Calu3 (cell line): ENCODE data around the gene DYDC1. TPM values are rescaled to one million over a fixed set of nuclear protein-coding genes. Genes with fewer than 3 reads are reported as not detected.
A peak's percentile ranks its signal among the peaks of the same experiment; 100 is the strongest.

Experiments
- BruUV-seq: library from RNA; stranded (reverse); fragments of 400-500 nt; replicated peaks from 2 replicates; lab custom pipeline; 2021; lab: Mats Ljungman, UMichigan
- CTCF ChIA-PET: fragments of 300-600 bp; sonication (Branson Sonifier 250); formaldehyde crosslinking; loops from one replicate; lab custom pipeline; 2022; ENCODE audit warnings: antibody characterized with exemption; lab: Charles Lee
- DNase-seq: peaks from one replicate; pipeline ENCODE4 v3.0.0; 2022
- H3K27ac Mint-ChIP-seq: one replicate; pipeline ENCODE4 v1.8.0; 2022; ENCODE audit warnings: mixed read lengths; ENCODE audit not compliant: unreplicated experiment
- H3K27me3 Mint-ChIP-seq: one replicate; pipeline ENCODE4 v1.8.0; 2022; ENCODE audit warnings: mixed read lengths; ENCODE audit not compliant: unreplicated experiment
- H3K36me3 Mint-ChIP-seq: one replicate; pipeline ENCODE4 v1.8.0; 2022; ENCODE audit warnings: mild to moderate bottlenecking, moderate library complexity, mixed read lengths; ENCODE audit not compliant: insufficient read depth, unreplicated experiment
- H3K4me1 Mint-ChIP-seq: one replicate; pipeline ENCODE4 v1.8.0; 2022; ENCODE audit warnings: mild to moderate bottlenecking, low read depth, mixed read lengths; ENCODE audit not compliant: unreplicated experiment
- H3K4me3 Mint-ChIP-seq: one replicate; pipeline ENCODE4 v1.8.0; 2022; ENCODE audit warnings: mild to moderate bottlenecking, low read depth, moderate library complexity, mixed read lengths; ENCODE audit not compliant: unreplicated experiment
- H3K9me3 Mint-ChIP-seq: one replicate; pipeline ENCODE4 v1.8.0; 2022; ENCODE audit warnings: low read depth, mixed read lengths; ENCODE audit not compliant: unreplicated experiment
- intact Hi-C: fragments of 100-400 bp; cut with micrococcal nuclease; formaldehyde crosslinking; loops from one replicate; pipeline ENCODE4 v1.10.0; 2022; ENCODE audit not compliant: unreplicated experiment
- total RNA-seq: library from RNA; stranded (reverse); gene quantifications from 2 replicates; pipeline ENCODE4 v1.2.3, GENCODE V29; 2022
- TF ChIP-seq, protein P1 (sequence below): fragments of 200-600 bp; IDR thresholded peaks from one replicate; pipeline ENCODE4 v1.8.0; 2022; ENCODE audit warnings: antibody characterized with exemption; ENCODE audit not compliant: unreplicated experiment

DYDC1 gene
- total RNA-seq, 1 experiment from 2014 or later: not detected

DNA sequence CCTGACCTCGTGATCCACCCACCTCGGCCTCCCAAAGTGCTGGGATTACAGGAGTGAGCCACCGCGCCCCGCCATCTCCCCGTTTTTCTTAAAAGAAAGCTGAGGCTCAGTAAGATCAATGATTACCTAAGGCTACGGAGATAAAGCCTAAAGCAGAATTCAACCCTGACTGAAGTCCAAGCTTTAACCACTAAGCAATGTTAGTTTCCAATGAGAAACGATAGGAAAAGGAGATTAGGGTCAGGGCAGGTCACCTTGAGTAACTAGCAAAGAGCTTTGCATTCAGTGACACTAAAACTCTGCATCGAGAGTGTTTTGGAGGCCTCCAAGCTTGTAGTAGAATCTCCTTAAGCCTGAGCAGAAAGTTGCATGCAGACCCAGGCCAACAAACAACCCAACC, 34.2 kb upstream of the DYDC1 start:
- intact Hi-C loops: no loop called here
- BruUV-seq: no TSS peak
- no peak for DNase-seq
- H3K27ac Mint-ChIP-seq: no peak overlapping the region
- H3K36me3 Mint-ChIP-seq: no peaks in the 10 kb centered on the region
- H3K9me3 Mint-ChIP-seq: no peaks in the 10 kb centered on the region
- CTCF ChIA-PET: interaction anchor here (0.7 kb wide), 4 partner anchors 33 to 896 kb away, joined by 3 to 5 read pairs (median 4); no protein-coding TSS in a partner anchor
- H3K4me1 Mint-ChIP-seq: no peaks in the 10 kb centered on the region
- H3K27me3 Mint-ChIP-seq: peaks cover 19% of the 10 kb centered on the region
- TF ChIP-seq, protein P1, sequence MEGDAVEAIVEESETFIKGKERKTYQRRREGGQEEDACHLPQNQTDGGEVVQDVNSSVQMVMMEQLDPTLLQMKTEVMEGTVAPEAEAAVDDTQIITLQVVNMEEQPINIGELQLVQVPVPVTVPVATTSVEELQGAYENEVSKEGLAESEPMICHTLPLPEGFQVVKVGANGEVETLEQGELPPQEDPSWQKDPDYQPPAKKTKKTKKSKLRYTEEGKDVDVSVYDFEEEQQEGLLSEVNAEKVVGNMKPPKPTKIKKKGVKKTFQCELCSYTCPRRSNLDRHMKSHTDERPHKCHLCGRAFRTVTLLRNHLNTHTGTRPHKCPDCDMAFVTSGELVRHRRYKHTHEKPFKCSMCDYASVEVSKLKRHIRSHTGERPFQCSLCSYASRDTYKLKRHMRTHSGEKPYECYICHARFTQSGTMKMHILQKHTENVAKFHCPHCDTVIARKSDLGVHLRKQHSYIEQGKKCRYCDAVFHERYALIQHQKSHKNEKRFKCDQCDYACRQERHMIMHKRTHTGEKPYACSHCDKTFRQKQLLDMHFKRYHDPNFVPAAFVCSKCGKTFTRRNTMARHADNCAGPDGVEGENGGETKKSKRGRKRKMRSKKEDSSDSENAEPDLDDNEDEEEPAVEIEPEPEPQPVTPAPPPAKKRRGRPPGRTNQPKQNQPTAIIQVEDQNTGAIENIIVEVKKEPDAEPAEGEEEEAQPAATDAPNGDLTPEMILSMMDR: no peak
- H3K4me3 Mint-ChIP-seq: no peak overlapping the region

DNA sequence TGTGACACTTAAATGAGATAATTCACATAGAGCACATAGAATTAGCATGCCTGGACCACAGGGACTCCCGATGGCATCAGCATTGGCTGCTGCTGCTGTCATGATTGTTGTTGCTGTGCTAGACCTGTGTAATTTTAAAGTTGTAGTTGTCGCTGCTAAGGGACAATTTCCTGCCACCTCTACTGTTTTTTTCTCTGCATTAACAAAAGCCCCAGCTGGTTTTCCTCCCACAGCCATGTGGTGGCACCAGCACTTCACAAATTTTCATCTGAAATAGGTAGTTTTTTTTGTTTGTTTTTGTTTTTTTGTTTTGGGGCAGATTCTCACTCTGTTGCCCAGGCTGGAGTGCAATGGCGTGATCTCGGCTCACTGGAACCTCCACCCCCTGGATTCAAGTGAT, 26.4 kb upstream of the DYDC1 start:
- TF ChIP-seq, protein P1: peak; percentile 62
- Mint-ChIP-seq H3K4me3 (no peak overlapping the region), H3K36me3 (no peaks in the 10 kb centered on the region), H3K27ac (no peak overlapping the region), H3K4me1 (peaks cover 7% of the 10 kb centered on the region), H3K9me3 (no peaks in the 10 kb centered on the region), H3K27me3 (no peaks in the 10 kb centered on the region)
- intact Hi-C loops: loop anchor here (1.0 to 10.0 kb wide), 6 partner anchors 60 to 632 kb away; no protein-coding TSS in a partner anchor
- DNase-seq: peak; percentile 55
- no TSS peak for BruUV-seq
- CTCF ChIA-PET: interaction anchor here (0.7 to 1.5 kb wide), 7 partner anchors 25 to 214 kb away, joined by 3 to 7 read pairs (median 4); partner anchors contain the start of gene PRXL2A

DNA sequence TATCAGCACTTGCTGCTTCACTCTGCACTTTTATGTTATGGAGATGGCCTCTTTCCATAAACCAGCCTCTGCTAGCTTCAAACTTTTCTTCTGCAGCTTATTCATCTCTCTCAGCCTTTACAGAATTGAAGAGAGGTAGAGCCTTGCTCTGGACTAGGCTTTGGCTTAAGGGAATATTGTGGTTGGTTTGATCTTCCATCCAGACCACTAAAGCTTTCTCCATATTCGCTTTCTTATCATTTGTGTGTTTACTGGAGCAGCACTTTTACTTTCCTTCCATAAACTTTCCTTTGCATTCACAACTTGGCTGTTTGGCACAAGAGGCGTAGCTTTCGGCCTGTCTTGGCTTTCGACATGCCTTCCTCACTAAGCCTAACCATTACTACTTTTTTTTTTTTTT, 23.6 kb upstream of the DYDC1 start:
- H3K27me3 Mint-ChIP-seq: peaks cover 17% of the 10 kb centered on the region
- CTCF ChIA-PET: interaction anchor here (0.7 kb wide), 1 partner anchor 53 kb away, joined by 3 read pairs; no protein-coding TSS in a partner anchor
- DNase-seq: no peak
- H3K4me1 Mint-ChIP-seq: peaks cover 7% of the 10 kb centered on the region
- no TSS peak for BruUV-seq
- H3K9me3 Mint-ChIP-seq: no peaks in the 10 kb centered on the region
- intact Hi-C loops: loop anchor here (5.0 to 10.0 kb wide), 3 partner anchors 127 to 635 kb away; no protein-coding TSS in a partner anchor
- no peak overlapping the region for H3K27ac Mint-ChIP-seq
- no peak overlapping the region for H3K4me3 Mint-ChIP-seq
- no peaks in the 10 kb centered on the region for H3K36me3 Mint-ChIP-seq
- TF ChIP-seq, protein P1: no peak

DNA sequence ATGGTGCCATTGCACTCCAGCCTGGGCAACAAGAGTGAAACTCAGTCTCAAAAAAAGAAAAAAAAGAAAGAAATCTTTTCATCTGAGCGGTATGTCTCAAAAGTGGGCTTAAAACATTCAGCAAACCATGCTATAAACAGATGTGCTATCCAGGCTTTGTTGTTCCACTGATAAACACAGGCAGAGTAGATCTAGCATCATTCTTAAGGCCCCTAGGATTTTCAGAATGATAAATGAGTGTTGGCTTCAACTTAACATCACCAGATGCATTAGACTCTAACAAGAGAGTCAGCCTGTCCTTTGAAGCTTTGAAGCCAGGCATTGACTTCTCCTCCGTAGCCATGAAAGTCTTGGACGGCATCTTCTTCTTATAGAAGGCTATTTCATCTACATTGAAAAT, 23.1 kb upstream of the DYDC1 start:
- peaks cover 17% of the 10 kb centered on the region for H3K27me3 Mint-ChIP-seq
- H3K4me3 Mint-ChIP-seq: no peak overlapping the region
- intact Hi-C loops: loop anchor here (5.0 to 10.0 kb wide), 3 partner anchors 128 to 635 kb away; no protein-coding TSS in a partner anchor
- H3K36me3 Mint-ChIP-seq: no peaks in the 10 kb centered on the region
- TF ChIP-seq, protein P1: no peak
- no peaks in the 10 kb centered on the region for H3K9me3 Mint-ChIP-seq
- CTCF ChIA-PET: interaction anchor here (0.7 kb wide), 1 partner anchor 54 kb away, joined by 3 read pairs; no protein-coding TSS in a partner anchor
- no peak for DNase-seq
- no TSS peak for BruUV-seq
- H3K27ac Mint-ChIP-seq: no peak overlapping the region
- peaks cover 7% of the 10 kb centered on the region for H3K4me1 Mint-ChIP-seq
